ENCODE measurements around the gene TMEM123.

The TMEM123 gene

GRCh38 chr11:102470251-102470650, 17.7 kb upstream of the TMEM123 start:
- DNase-seq, result no peak

GRCh38 chr11:102469196-102469821, 16.7 kb upstream of the TMEM123 start:
- no peak for DNase-seq

GRCh38 chr11:102468616-102469195, 16.1 kb upstream of the TMEM123 start:
- DNase-seq, result no peak

GRCh38 chr11:102467853-102468580, 15.5 kb upstream of the TMEM123 start:
- peak; percentile 85 for DNase-seq

DNA sequence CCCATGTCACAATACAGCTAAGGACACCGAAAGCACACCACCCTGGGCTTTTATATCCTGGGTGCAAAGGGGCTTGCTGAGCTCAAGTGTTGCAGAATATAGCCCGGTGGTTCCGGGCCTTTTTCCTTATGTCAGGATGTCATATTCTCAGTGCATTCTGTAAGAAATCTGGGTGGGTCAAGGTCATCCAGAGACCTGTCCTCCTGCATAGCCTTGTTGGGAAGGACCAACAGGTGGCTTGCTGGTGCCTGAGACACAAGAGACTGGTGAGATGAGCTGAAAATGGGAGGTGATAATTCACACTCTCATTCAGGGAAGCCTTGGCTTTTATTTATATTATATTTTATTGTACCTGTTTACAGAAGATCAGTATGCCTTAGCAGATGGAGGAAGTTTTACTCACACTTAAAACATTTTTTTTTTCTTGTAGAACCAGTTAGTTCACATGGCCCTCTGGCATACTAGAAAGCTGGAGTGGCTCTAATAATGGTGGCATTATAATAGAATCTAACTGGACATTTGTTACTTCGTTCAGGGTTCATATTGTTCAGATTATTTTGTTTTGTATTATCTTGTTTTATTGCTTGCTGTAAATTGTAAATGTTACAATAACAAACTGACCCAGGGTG, 14.6 kb upstream of the TMEM123 start:
- DNase-seq, result peak; percentile 70

GRCh38 chr11:102465696-102466095, 13.1 kb upstream of the TMEM123 start:
- no peak for DNase-seq

GRCh38 chr11:102464859-102465500, 12.4 kb upstream of the TMEM123 start:
- no peak for DNase-seq

DNA sequence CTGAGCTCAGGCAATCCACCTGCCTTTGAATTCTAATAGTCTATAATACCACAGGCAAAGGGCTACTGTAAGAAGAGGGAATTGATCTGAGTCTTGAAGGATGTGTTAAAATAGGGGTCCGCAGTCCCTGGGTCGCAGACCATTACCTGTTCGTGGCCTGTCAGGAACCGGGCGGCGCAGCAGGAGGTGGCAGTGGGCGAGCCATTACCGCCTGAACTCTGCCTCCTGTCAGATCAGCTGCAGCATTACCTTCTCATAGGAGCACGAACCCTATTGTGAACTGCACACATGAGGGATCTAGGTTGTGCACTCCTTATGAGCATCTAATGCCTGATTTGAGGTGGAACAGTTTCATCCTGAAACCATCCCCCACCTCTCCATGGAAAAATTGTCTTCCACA, 11.5 kb upstream of the TMEM123 start:
- DNase-seq, result no peak

DNA sequence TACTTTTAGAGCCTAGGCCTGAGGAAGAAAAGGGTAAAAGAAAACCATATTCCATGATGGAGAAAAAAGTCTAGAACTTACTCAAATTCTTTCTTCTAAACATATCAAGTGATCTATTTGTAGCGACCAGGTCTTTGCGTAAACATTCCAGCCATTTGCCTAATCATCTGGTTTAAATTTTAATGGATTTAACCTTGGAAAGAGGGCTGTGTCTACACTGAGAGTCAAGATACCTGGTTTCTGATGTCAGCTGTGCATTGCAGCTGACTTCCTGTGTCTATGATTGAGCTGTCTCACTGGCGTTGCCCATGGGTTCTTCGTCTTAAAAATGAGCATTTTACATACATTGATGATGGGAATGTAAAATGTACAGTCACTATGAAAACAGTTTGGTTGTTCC, 10.0 kb upstream of the TMEM123 start:
- DNase-seq, result no peak

GRCh38 chr11:102459393-102459792, 6.8 kb upstream of the TMEM123 start:
- no peak for DNase-seq

DNA sequence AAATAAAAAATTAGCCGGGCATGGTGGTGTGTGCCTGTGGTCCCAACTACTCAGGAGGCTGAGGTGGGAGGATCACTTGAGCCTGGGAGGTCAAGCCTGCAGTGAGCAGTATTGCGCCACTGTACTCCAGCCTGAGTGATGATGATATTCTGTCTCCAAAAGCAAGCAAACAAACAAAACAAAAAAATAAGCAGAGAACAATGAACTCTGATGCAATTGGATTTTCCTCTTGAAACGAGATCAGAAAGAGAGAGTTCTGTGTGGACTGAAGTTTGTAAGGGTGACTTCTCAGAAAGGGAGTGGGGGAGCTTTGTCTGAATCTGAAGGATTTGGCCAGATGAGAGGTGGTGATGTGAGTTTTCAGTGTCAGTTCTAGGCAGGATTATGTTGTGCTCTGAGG, 6.0 kb upstream of the TMEM123 start:
- no peak for DNase-seq

GRCh38 chr11:102457865-102458264, 5.3 kb upstream of the TMEM123 start:
- DNase-seq, result no peak

DNA sequence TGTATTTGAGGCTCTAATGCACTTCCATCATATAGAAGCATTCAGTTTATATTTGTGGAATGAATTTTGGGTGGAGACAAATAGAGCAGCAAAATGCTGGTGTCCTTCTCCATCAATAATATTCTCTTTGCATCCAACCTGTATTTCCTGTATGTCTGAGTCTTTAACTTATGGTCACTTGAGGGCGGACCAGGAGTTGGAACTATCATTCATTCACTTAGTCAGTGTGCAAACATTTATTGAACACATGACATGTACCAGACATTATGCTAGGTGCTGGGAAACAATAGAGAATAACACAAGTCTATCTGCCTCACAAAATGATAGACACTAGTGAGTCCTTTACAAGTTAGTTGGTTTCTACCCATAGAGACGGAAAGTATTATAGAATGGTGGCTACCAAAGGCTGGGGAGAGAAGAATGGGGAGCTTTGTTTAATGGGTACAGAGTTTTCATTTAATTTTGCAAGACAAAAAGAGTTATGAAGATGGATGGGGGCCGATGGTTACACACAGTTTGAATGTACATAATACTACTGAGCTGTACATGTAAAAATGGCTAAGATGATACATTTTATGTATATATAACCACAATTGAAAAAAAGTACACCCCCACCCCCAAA, 4.6 kb upstream of the TMEM123 start:
- DNase-seq, result no peak

GRCh38 chr11:102456381-102456780, 3.8 kb upstream of the TMEM123 start:
- no peak for DNase-seq

DNA sequence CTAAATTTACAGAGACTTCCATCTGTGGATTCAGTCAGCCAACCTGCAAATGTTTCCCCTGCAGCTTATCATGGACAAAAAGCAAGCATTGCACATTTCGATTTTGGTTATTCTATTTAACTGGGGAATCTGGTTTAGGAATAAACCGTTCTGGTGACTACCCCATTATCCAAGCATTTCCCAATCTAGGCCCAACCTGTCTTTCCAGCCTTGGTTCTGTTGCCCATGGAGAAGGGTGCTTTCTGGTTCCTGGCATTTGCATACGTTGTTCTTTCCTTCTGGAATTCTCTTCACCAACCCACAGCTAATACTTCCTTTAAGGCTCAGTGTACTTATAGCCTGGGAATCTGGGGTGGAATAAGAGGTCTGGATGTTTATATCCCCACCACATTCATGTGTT, 1.4 kb upstream of the TMEM123 start:
- DNase-seq, result no peak

DNA sequence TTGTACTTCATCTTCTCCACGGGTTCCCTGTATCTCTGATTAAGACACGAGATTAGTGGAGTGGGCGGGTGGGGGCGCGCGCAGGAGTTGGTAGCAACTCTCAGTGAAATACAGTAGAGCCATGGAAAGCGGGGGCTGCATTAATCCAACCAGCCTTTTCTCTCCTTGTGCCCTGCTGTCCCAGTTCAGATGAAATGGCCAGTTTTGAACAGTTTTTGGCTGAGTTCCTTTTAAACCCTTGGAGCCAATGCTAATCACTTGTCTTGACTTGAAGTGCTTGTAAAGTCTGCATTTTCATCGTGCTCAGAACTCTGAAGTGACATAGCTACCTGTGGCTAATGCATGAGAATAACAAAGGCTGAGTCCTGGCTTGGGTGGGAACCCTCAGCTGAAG, 734 bp upstream of the TMEM123 start:
- no peak for DNase-seq

DNA sequence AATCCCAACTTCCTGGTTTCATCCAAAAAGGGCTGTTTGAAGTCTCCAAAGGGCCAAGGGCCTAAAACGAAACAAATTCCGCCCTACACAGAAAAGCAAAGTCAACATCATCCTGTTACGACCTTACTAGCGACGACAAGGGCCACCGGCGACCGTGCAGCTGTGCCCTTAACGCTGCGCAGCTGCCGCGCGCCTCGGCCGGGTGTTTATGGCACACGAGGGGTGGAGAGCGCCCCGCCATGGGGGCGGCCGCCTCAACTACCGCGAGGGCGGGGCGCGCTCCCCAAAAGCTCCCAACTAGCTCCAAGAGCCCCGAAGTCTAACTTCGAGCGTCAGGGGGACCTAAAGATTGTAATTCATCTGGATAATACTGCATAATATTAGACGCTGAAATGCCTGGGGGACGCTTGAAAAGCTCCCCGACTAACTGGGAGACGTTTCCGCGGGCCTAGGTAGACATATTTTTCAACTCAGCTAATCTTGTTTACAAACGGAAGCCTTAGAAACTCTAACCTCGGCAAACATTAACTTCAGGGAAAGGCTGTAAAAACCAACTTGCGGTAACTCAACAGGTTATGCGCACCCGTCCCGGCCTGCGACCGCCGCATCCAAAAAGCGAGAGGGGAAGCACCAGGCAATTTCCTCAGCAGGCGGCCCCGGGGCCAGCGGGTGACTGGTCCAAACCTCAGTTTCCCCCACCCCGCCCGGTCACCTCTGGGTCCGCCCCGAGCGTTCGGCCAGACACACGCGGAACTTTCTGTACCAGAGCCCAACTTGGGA, 694 bp downstream of the TMEM123 start:
- peak; percentile 59 for DNase-seq

GRCh38 chr11:102451041-102451680, 1.4 kb downstream of the TMEM123 start:
- no peak for DNase-seq

GRCh38 chr11:102449651-102450570, 2.7 kb downstream of the TMEM123 start:
- DNase-seq, result no peak

DNA sequence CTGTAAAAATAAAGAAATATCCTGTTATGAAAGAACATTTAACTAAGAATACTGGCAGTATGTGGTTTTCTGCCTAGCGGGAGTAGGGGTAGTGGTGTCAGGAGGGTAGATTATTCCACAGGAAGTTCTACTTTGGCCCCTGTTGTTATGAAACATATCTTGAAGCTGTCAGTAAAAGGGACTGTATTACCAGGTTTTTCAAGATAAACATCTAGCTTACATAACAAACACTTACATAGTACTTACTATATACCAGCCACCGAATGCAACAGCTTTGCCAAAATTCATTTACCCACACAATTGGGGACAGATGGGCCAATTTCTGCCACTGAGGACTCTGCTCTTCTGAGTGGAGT, 3.7 kb downstream of the TMEM123 start:
- DNase-seq, result no peak
